Tibial artery (tissue), 4 donors: ENCODE results near the gene GAS5.

Source experiments
- DNase-seq, 2 donors: peaks; one replicate each; pipeline ENCODE4 v3.0.0-alpha.2; 2019
- H3K27ac ChIP-seq, 2 donors: fragments of 200-600 bp; sonication (generic) in 1 of 2; 1 replicate in 1 of 2; 2 replicates in 1 of 2; pipeline ENCODE4 v1.5.1; 2018 to 2019; ENCODE audit warnings: mild to moderate bottlenecking in 1 of 2
- H3K27me3 ChIP-seq, 2 donors: fragments of 200-600 bp; sonication (generic) in 1 of 2; one replicate each; pipeline versions ENCODE4 v1.5.1 to v1.6.0; 2016 to 2019
- H3K36me3 ChIP-seq, 3 donors: fragments of 200-600 bp; sonication (generic) in 2 of 3; one replicate each; pipeline ENCODE4 v1.5.1; 2016 to 2019; ENCODE audit warnings: mild to moderate bottlenecking in 2 of 3
- H3K4me1 ChIP-seq, 4 donors: fragments of 200-600 bp; sonication (generic) in 2 of 4; 1 replicate in 3 of 4; 2 replicates in 1 of 4; pipeline ENCODE4 v1.5.1; 2016 to 2019
- H3K4me3 ChIP-seq, 2 donors: fragments of 200-600 bp; sonication (generic) in 1 of 2; 1 replicate in 1 of 2; 2 replicates in 1 of 2; pipeline ENCODE4 v1.5.1; 2018 to 2019; ENCODE audit warnings: mild to moderate bottlenecking in 2 of 2
- H3K9me3 ChIP-seq, 3 donors: fragments of 200-600 bp; sonication (generic) in 1 of 3; one replicate each; pipeline ENCODE4 v1.5.1; 2016 to 2019
- intact Hi-C: fragments of 100-400 bp; cut with DNase I; formaldehyde crosslinking; loops from one replicate; pipeline ENCODE4 v1.15.0; 2023; ENCODE audit warnings: low total_unique reads
- TF ChIP-seq, protein P1 (sequence below), 2 experiments: fragments of 200-600 bp in 1 of 2; fragments of 450-650 bp in 1 of 2; IDR thresholded peaks; one replicate each; pipeline ENCODE4 v1.5.1; 2017 to 2019; ENCODE audit warnings: antibody characterized with exemption in 2 of 2, mild to moderate bottlenecking in 1 of 2, moderate library complexity in 1 of 2

The GAS5 gene

DNA sequence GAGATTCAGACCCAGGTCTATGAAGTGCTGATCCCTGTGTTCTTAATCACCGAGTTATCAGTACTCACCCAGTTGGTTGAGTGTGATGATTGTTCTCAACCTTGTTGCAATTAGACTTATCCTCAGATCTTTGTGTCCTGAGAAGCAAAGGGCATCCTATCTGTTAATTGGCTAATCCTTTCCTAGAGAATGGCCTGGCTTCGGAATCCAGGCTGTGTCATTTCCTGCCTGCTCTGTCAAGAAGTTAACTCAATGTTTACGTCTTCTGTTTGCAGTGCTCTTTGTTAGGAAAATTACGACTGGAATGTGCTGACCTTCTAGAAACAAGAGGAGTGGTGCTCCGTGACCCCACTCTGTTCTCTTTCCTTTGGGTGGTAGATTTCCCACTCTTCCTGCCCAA is 14.7 kb downstream of the GAS5 start:
- intact Hi-C loops: no loop called here
- no peak overlapping the region for H3K27ac ChIP-seq
- no peak overlapping the region for H3K4me3 ChIP-seq
- no peaks in the 10 kb centered on the region for H3K9me3 ChIP-seq
- H3K4me1 ChIP-seq: no peaks in the 10 kb centered on the region
- H3K36me3 ChIP-seq: peaks cover 40 to 63% (median 48%) of the 10 kb centered on the region in 3 donors
- no peaks in the 10 kb centered on the region for H3K27me3 ChIP-seq
- no peak for DNase-seq
- TF ChIP-seq, protein P1, sequence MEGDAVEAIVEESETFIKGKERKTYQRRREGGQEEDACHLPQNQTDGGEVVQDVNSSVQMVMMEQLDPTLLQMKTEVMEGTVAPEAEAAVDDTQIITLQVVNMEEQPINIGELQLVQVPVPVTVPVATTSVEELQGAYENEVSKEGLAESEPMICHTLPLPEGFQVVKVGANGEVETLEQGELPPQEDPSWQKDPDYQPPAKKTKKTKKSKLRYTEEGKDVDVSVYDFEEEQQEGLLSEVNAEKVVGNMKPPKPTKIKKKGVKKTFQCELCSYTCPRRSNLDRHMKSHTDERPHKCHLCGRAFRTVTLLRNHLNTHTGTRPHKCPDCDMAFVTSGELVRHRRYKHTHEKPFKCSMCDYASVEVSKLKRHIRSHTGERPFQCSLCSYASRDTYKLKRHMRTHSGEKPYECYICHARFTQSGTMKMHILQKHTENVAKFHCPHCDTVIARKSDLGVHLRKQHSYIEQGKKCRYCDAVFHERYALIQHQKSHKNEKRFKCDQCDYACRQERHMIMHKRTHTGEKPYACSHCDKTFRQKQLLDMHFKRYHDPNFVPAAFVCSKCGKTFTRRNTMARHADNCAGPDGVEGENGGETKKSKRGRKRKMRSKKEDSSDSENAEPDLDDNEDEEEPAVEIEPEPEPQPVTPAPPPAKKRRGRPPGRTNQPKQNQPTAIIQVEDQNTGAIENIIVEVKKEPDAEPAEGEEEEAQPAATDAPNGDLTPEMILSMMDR (IDR thresholded peaks at IDR 0.05): no peak

DNA sequence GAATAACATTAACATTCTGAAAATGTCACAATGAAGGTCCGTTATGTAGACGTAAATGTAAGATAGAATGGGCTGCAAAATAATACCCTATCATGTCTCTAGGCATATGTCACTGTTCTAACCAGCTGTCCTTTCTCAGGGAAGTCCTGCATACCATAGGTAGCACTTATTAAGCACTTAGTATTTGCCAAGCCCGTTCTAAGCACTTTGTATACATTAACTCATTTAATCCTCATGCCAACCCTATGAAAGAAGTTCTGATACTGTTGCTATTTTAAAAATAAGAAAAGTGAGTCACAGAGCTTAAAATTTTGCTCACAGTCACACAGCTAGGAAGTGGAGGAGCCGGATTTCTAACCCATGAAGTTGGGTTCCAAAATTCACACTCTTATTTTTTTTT is 15.7 kb downstream of the GAS5 start:
- H3K4me3 ChIP-seq: no peak overlapping the region
- no peak overlapping the region for H3K27ac ChIP-seq
- no peaks in the 10 kb centered on the region for H3K27me3 ChIP-seq
- intact Hi-C loops: no loop called here
- H3K4me1 ChIP-seq: no peaks in the 10 kb centered on the region
- TF ChIP-seq, protein P1 (IDR thresholded peaks at IDR 0.05): no peak
- DNase-seq: no peak
- H3K36me3 ChIP-seq: peaks cover 31 to 68% (median 47%) of the 10 kb centered on the region in 3 donors
- no peaks in the 10 kb centered on the region for H3K9me3 ChIP-seq

DNA sequence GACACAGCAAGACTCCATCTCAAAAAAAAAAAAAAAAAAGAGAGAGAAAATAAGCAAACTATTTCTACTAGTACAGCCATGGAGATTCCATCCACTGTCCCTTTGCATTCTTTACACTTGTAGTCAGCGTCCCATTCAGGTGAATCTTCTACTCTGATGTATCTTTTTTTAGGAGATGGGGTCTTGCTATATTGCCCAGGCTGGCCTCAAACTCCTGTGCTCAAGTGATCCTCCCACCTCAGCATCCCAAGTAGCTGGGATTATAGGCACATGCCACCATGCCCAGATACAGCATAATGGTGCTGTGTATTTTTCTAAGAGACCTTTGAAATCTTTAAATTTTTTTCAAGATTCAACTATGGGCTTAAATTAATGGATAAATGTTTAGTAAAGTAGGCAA is 35.0 kb downstream of the GAS5 start:
- TF ChIP-seq, protein P1 (IDR thresholded peaks at IDR 0.05): no peak
- no peak overlapping the region for H3K27ac ChIP-seq
- peaks cover 0 to under 1% (median 0%) of the 10 kb centered on the region in 4 donors for H3K4me1 ChIP-seq
- H3K36me3 ChIP-seq: peaks cover 47 to 77% (median 57%) of the 10 kb centered on the region in 3 donors
- DNase-seq: no peak
- intact Hi-C loops: no loop called here
- no peak overlapping the region for H3K4me3 ChIP-seq
- H3K27me3 ChIP-seq: no peaks in the 10 kb centered on the region
- no peaks in the 10 kb centered on the region for H3K9me3 ChIP-seq

DNA sequence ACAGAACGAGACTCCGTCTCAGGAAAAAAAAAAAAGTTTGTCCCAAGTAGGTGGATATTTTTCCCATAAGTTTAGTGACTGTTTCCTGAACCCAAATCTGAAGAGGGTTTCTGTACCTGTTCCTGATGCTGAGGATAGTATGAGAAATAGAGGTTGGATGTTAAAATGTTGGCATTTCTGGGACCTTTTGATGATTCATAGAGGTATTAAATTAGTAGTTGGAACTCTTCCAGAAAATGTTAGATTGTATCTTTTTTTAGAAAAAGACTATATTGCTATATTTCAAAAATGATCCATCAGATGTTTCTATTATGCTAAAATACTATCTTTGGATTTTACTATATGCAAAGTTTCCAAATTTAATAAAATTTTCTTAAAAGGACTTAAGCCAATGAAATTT is 40.2 kb downstream of the GAS5 start:
- Histone ChIP-seq H3K27ac (no peak overlapping the region), H3K36me3 (peaks cover 18 to 36% (median 19%) of the 10 kb centered on the region in 3 donors), H3K4me3 (no peak overlapping the region), H3K4me1 (peaks cover 0 to 27% (median 9%) of the 10 kb centered on the region in 4 donors), H3K9me3 (no peaks in the 10 kb centered on the region), H3K27me3 (no peaks in the 10 kb centered on the region)
- TF ChIP-seq, protein P1 (IDR thresholded peaks at IDR 0.05): no peak
- DNase-seq: no peak
- intact Hi-C loops: loop anchor here (5.0 to 10.0 kb wide), 2 partner anchors 40 to 403 kb away; partner anchors contain the start of genes GAS5 and ZBTB37

DNA sequence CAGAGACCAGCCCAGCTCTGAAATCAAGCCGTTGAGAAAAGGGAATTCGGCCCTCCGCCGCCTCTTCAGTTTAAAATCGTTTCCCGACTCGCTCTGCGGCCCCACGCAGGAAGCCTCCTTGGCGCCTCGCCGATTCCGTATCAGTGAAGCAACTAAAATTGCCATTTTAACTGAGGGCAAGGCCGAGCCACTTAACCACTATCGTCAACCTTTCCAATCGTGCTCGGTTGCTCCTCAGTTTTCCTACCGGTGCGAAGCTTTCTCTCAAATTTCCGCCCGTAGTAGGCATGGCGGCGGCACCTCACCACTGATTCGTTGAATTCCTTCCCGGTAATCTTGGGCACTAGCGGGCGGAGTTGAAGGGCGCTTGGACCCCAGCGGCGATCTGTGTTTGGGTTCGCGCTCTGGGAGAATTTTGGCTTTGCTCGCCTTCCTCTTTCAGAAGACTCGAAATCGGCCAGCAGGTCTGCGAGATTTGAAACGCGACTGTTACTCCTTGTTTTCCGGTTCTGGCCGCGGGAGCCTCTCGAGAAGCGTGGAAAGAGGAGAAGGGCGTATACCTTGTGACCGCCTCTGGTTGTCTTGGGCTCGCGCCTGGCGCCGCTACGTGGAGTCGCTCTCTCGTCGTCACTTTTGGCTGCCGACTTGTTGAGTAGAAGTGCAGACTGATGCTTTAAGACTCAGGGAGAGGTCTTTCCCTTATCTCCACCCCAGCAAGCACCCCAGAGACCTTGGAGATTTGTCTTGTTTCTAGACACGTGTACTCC is 43.3 kb downstream of the GAS5 start, which contains the start of the genes CENPL and DARS2:
TSS of gene CENPL (minus strand) at position 569 of the 767 bp plus-strand sequence. CDS start 13,584 bp downstream, outside the sequence.
TSS of gene DARS2 (plus strand) at position 359 of the 767 bp plus-strand sequence. CDS start 557 bp downstream, outside the sequence.
- intact Hi-C loops: loop anchor here (5.0 to 10.0 kb wide), 3 partner anchors 43 to 400 kb away; partner anchors contain the start of genes GAS5, PRDX6 and ZBTB37
- Histone ChIP-seq H3K4me1 (peaks cover 0 to 27% (median 9%) of the 10 kb centered on the region in 4 donors), H3K27ac (peak within 1 kb of the TSS; percentile 86 to 95), H3K9me3 (no peaks in the 10 kb centered on the region), H3K4me3 (peak within 1 kb of the TSS; percentile 66 to 74), H3K36me3 (peaks cover 0 to 6% (median 3%) of the 10 kb centered on the region in 3 donors), H3K27me3 (no peaks in the 10 kb centered on the region)
- peak; percentile 97 to 98 for DNase-seq
- TF ChIP-seq, protein P1 (IDR thresholded peaks at IDR 0.05): no peak
